ENCODE data around the gene EPHB2. TPM values are rescaled to one million over a fixed set of nuclear protein-coding genes. Genes with fewer than 3 reads are reported as not detected.

EPHB2 gene
- polyA plus RNA-seq, 2 of the 4 experiments (the other 2 are of a cell fraction) = 13.0 to 35.3 TPM

GRCh38 chr1:22731924-22732720 lies 21.5 kb downstream of the EPHB2 start:
- Histone ChIP-seq H3K9me3 (no peaks in the 10 kb centered on the region), H3K4me2 (no peak overlapping the region), H3K4me1 (peaks cover 32% of the 10 kb centered on the region), H3K27ac (peak overlapping the region in 1 of 2 experiments; percentile 61; a peak in 3 of 6 replicates), H3K4me3 (no peak overlapping the region)
- FAIRE-seq = no peak
- ChIA-PET POLR2A (no interaction called here), CTCF (interaction anchor here (0.8 to 6.2 kb wide), 10 partner anchors 9 to 139 kb away, joined by 3 to 37 read pairs (median 3); no protein-coding TSS in a partner anchor)
- peak in 1 of 2 experiments; percentile 43 for DNase-seq (ENCODE audit: low read depth in 1 of 2, low spot score in 1 of 2)
- peak in 1 of 2 experiments; percentile 60; a peak in 4 of 6 replicates for ATAC-seq
- 93% methylated on average over 10 of the region's 12 CpGs for WGBS (ENCODE audit: missing lambda C conversion rate)
- 0 out of 3 replicates have a peak, but pooled peaks have one; percentile 12 for TF ChIP-seq SMC3 (IDR thresholded peaks at IDR 0.05)
- TF ChIP-seq EHF (CRISPR knock-in tag; IDR thresholded peaks at IDR 0.05) = no peak
- no peak for TF ChIP-seq NFE2L2 (conservative IDR thresholded peaks at IDR 0.05; ENCODE audit: low read length)
- no peak for TF ChIP-seq HMGXB4 (CRISPR knock-in tag; IDR thresholded peaks at IDR 0.05; ENCODE audit: borderline replicate concordance)
- no peak for TF ChIP-seq ZNF302 (CRISPR knock-in tag; IDR thresholded peaks at IDR 0.05)
- no peak for TF ChIP-seq USF2 (IDR thresholded peaks at IDR 0.05)
- TF ChIP-seq HOXA7 (CRISPR knock-in tag; IDR thresholded peaks at IDR 0.05) = no peak
- peak; percentile 25 to 47; a peak in 1 of 5 replicates for TF ChIP-seq RAD21 (conservative IDR thresholded peaks at IDR 0.05 in 1 of 2, IDR thresholded peaks at IDR 0.05 in 1 of 2)
- no peak for TF ChIP-seq POLR2AphosphoS2 (conservative IDR thresholded peaks at IDR 0.05; ENCODE audit: low read length)
- TF ChIP-seq HES2 (IDR thresholded peaks at IDR 0.05) = no peak
- no peak for TF ChIP-seq HDAC2 (IDR thresholded peaks at IDR 0.05)
- no peak for TF ChIP-seq RCOR1 (IDR thresholded peaks at IDR 0.05; ENCODE audit: low read depth, low read length)
- no peak for TF ChIP-seq ZSCAN20 (CRISPR knock-in tag; IDR thresholded peaks at IDR 0.05)
- TF ChIP-seq MAFK (IDR thresholded peaks at IDR 0.05; ENCODE audit: partially characterized antibody) = no peak
- TF ChIP-seq EP300 (IDR thresholded peaks at IDR 0.05) = no peak
- TF ChIP-seq HOXB5 (CRISPR knock-in tag; IDR thresholded peaks at IDR 0.05) = no peak
- TF ChIP-seq BHLHE40 (IDR thresholded peaks at IDR 0.05; ENCODE audit: low read depth, low read length) = no peak
- TF ChIP-seq ZFP36 (IDR thresholded peaks at IDR 0.05; ENCODE audit: borderline replicate concordance, partially characterized antibody) = peak; percentile 67
- peak; percentile 32; the same call in 2 of the 3 replicates for TF ChIP-seq CTCF (IDR thresholded peaks at IDR 0.05)
- no peak for TF ChIP-seq JUNB (IDR thresholded peaks at IDR 0.05)
- no peak for TF ChIP-seq NR3C1 (IDR thresholded peaks at IDR 0.05)
- TF ChIP-seq HOXB13 (CRISPR knock-in tag; IDR thresholded peaks at IDR 0.05; ENCODE audit: low read depth) = no peak
- no peak for TF ChIP-seq ELK1 (IDR thresholded peaks at IDR 0.05; ENCODE audit: low read depth, low read length)
- TF ChIP-seq HEYL (CRISPR knock-in tag; IDR thresholded peaks at IDR 0.05) = no peak
- TF ChIP-seq ESRRA (IDR thresholded peaks at IDR 0.05; ENCODE audit: borderline replicate concordance, low read length) = no peak
- no peak for TF ChIP-seq TP53 (CRISPR knock-in tag; IDR thresholded peaks at IDR 0.05)
